Measurements from ENCODE around the gene TTLL11. TPM values are rescaled to one million over a fixed set of nuclear protein-coding genes. Genes with fewer than 3 reads are reported as not detected.

TTLL11 gene
- total RNA-seq, 2 donors from 2014 or later, result 6.2 to 7.7 TPM

GRCh38 chr9:121776001-121776738 lies 316.9 kb downstream of the TTLL11 start:
- Mint-ChIP-seq H3K36me3 (peaks cover 4% of the 10 kb centered on the region), H3K4me1 (ENCODE audit: low read depth in 2 of 2) (no peaks in the 10 kb centered on the region), H3K27ac (no peak overlapping the region), H3K4me3 (no peak overlapping the region), H3K27me3 (peaks cover 0 to 6% of the 10 kb centered on the region in 2 donors), H3K9me3 (no peaks in the 10 kb centered on the region)
- ATAC-seq (no peak), DNase-seq (ENCODE audit: low spot score) (no peak)

GRCh38 chr9:121774715-121775613 lies 318.1 kb downstream of the TTLL11 start:
- peaks cover 0 to 6% of the 10 kb centered on the region in 2 donors for H3K27me3 Mint-ChIP-seq
- no peaks in the 10 kb centered on the region for H3K9me3 Mint-ChIP-seq
- H3K4me3 Mint-ChIP-seq, result no peak overlapping the region
- H3K4me1 Mint-ChIP-seq (ENCODE audit: low read depth in 2 of 2), result no peaks in the 10 kb centered on the region
- ATAC-seq, result no peak
- peaks cover 4% of the 10 kb centered on the region for H3K36me3 Mint-ChIP-seq
- no peak overlapping the region for H3K27ac Mint-ChIP-seq
- no peak for DNase-seq (ENCODE audit: low spot score)

- Mint-ChIP-seq H3K27me3 (peaks cover 0 to 3% of the 10 kb centered on the region in 2 donors), H3K4me3 (no peak overlapping the region), H3K27ac (no peak overlapping the region), H3K9me3 (no peaks in the 10 kb centered on the region), H3K4me1 (ENCODE audit: low read depth in 2 of 2) (no peaks in the 10 kb centered on the region), H3K36me3 (peaks cover 2% of the 10 kb centered on the region)
- no peak for DNase-seq (ENCODE audit: low spot score)
- no peak for ATAC-seq
These were observed 319.0 kb downstream of the TTLL11 start for GRCh38 chr9:121773954-121774714.

- H3K4me3 Mint-ChIP-seq, result no peak overlapping the region
- no peaks in the 10 kb centered on the region for H3K9me3 Mint-ChIP-seq
- H3K27ac Mint-ChIP-seq, result no peak overlapping the region
- peak in 1 of 2 donors; percentile 34 for ATAC-seq
- H3K4me1 Mint-ChIP-seq (ENCODE audit: low read depth in 2 of 2), result no peaks in the 10 kb centered on the region
- H3K36me3 Mint-ChIP-seq, result no peaks in the 10 kb centered on the region
- DNase-seq (ENCODE audit: low spot score), result no peak
- no peaks in the 10 kb centered on the region for H3K27me3 Mint-ChIP-seq
These were observed 319.7 kb downstream of the TTLL11 start for GRCh38 chr9:121773286-121773953.

- Mint-ChIP-seq H3K36me3 (no peaks in the 10 kb centered on the region), H3K4me3 (no peak overlapping the region), H3K27ac (no peak overlapping the region), H3K4me1 (ENCODE audit: low read depth in 2 of 2) (no peaks in the 10 kb centered on the region), H3K9me3 (no peaks in the 10 kb centered on the region), H3K27me3 (no peaks in the 10 kb centered on the region)
- DNase-seq (ENCODE audit: low spot score) (no peak), ATAC-seq (no peak)
These were observed 320.4 kb downstream of the TTLL11 start for GRCh38 chr9:121772600-121773285.

Other genes with a start within 250 kb of the TTLL11 start
- gene NDUFA8, start 66.5 kb upstream of the TTLL11 start, total RNA-seq, result 10 to 100 TPM; 36.5 to 45.6 TPM
- gene MORN5, start 66.6 kb upstream of the TTLL11 start, total RNA-seq, result not detected
- not detected for gene LHX6, start 135.6 kb upstream of the TTLL11 start, total RNA-seq
- gene RBM18, start 171.5 kb upstream of the TTLL11 start, total RNA-seq, result 10 to 100 TPM; 29.0 to 34.4 TPM
- gene MRRF, start 171.6 kb upstream of the TTLL11 start, total RNA-seq, result 10 to 100 TPM; 41.7 to 60.9 TPM

Measured in natural killer cell treated with Interleukin-12 subunit alpha and Interleukin-12 subunit beta and Interleukin-15 and Interleukin-18, amount 100 ng/mL, for 72 hours (primary cell).